Effector memory CD8-positive, alpha-beta T cell (primary cell): Measurements from ENCODE around the gene CCDC197.
A peak's percentile ranks its signal among the peaks of the same experiment; 100 is the strongest.

Experiments used
- ATAC-seq: fragments of 150-1000 bp; cut with Tn5 transposase; replicated peaks from 2 replicates; pipeline ENCODE4 v1.10.0; 2021; ENCODE audit warnings: mild to moderate bottlenecking, moderate library complexity
- DNase-seq, 3 experiments: peaks; one replicate each; pipeline ENCODE4 v3.0.0; 2021
- H3K27ac Mint-ChIP-seq, 2 donors: one replicate each; pipeline ENCODE4 v1.8.0; 2022; ENCODE audit warnings: mild to moderate bottlenecking in 2 of 2, mixed read lengths in 2 of 2, moderate library complexity in 2 of 2
- H3K27me3 Mint-ChIP-seq, 2 donors: one replicate each; pipeline ENCODE4 v1.8.0; 2022; ENCODE audit warnings: mixed read lengths in 2 of 2
- H3K36me3 Mint-ChIP-seq: one replicate; pipeline ENCODE4 v1.8.0; 2022; ENCODE audit warnings: mild to moderate bottlenecking, moderate library complexity, mixed read lengths; ENCODE audit not compliant: insufficient read depth
- H3K4me1 Mint-ChIP-seq, 2 donors: one replicate each; pipeline ENCODE4 v1.8.0; 2022; ENCODE audit warnings: low read depth in 2 of 2, mixed read lengths in 2 of 2
- H3K4me3 Mint-ChIP-seq, 2 donors: one replicate each; pipeline ENCODE4 v1.8.0; 2022; ENCODE audit warnings: mild to moderate bottlenecking in 2 of 2, mixed read lengths in 2 of 2, moderate library complexity in 2 of 2
- H3K9me3 Mint-ChIP-seq, 2 donors: one replicate each; pipeline ENCODE4 v1.8.0; 2022; ENCODE audit warnings: mixed read lengths in 2 of 2

Gene CCDC197

DNA sequence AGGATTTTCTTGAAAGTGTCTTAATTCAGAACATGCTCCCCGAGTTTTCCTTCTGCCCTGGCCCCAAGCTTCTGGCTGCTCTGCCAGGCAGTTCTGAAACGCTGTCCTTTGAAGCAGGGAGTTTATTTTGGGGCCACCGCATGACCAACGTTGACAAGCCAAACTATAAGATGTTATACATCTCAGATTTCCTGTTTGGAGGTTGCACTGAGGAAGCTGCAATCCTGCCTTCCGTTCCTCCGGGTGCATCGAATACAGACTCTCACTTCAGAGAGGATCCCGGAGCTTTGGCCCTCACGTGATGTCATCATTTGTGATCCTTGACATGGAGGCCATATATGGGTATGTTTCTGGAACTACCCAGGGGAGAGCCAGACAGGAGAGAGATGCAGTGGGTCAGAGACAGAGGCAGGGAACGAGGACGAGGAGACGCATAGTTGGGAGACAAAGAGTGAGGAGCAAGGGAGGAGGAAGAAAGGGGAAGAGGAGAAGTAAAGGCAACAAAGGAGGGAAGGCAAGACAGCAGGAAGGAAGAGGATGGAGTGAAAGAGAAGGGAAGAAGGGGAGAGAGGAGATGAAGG, 20.5 kb upstream of the CCDC197 start, which contains the start of gene ASB2:
Gene ASB2, minus strand, starts transcription at position 94 of the 581 bp plus-strand sequence. CDS start 12,031 bp downstream, outside the sequence.
- DNase-seq (no peak), ATAC-seq (no peak)
- peak within 1 kb of the TSS; percentile 23 to 48 for H3K4me3 Mint-ChIP-seq
- peaks cover 15% of the 10 kb centered on the region for H3K36me3 Mint-ChIP-seq
- peaks cover 40 to 47% of the 10 kb centered on the region in 2 donors for H3K4me1 Mint-ChIP-seq
- peak within 1 kb of the TSS in 1 of 2 donors; percentile 72 for H3K27ac Mint-ChIP-seq
- H3K9me3 Mint-ChIP-seq = peaks cover 0 to 4% of the 10 kb centered on the region in 2 donors
- H3K27me3 Mint-ChIP-seq = no peaks in the 10 kb centered on the region

DNA sequence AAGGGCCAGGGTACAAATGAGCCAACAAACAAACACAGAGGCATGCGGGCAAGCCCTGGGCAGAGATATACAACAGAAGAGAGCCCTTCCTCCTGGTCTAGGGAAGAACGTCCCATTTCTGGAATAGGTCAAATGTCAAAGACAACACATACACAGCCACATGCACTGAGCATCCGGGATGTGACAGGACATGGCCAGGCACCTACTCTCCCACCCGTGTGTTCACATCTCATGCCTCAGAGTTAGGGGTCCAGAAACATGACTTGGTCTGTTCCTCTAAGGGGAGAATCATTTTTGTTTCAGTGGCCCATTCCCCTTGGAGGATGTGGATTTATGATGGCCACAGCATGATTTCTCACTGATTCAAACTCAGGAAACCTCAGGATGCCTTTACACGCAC, 19.9 kb upstream of the CCDC197 start:
- Mint-ChIP-seq H3K27ac (peak overlapping the region in 1 of 2 donors; percentile 72), H3K27me3 (no peaks in the 10 kb centered on the region), H3K4me1 (peaks cover 38 to 42% of the 10 kb centered on the region in 2 donors), H3K36me3 (peaks cover 15% of the 10 kb centered on the region), H3K4me3 (peak overlapping the region; percentile 23 to 48), H3K9me3 (peaks cover 0 to 4% of the 10 kb centered on the region in 2 donors)
- ATAC-seq = no peak
- no peak for DNase-seq

DNA sequence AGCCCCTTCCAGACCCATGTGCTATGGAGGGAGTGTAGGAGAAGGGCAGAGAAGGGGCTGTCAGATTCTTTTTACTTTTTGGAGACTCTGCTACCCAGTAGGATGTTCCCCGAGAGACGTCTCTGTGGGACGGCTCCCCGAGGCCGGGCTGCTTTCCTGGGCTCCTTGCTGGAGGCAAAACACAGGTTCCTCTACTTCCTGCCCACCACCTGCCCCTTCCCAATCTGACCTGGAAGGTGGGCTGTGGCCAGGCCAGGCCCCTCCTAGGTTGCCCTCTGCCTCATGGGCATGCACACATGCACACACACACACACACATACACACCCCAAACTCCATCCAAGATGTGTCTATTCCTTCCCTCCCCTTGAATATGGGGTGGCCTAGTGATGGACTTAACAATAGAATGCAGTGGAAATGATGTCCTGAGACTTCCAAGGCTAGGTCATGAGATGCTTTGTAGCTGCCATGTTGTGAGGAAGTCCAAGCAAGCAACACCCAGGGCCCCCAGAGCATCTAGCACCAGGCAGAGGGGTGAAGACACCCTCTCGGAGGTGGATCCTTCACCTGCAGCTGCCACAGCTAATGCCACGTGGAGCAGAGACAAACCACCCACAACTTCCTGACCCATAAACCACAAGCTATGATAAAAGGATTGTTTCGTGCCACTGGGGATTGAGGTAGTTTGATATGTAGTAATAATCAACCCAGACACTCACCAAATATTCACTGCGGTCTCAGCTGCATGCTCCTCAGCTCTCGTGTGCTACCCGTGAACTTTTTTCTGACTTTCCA, 19.1 kb upstream of the CCDC197 start:
- DNase-seq (peak; percentile 52 to 61 (median 61)), ATAC-seq (peak; percentile 94)
- H3K27ac Mint-ChIP-seq = peak overlapping the region; percentile 72 to 79
- peak overlapping the region; percentile 40 to 48 for H3K4me3 Mint-ChIP-seq
- peaks cover 15% of the 10 kb centered on the region for H3K36me3 Mint-ChIP-seq
- peaks cover 0 to 4% of the 10 kb centered on the region in 2 donors for H3K9me3 Mint-ChIP-seq
- no peaks in the 10 kb centered on the region for H3K27me3 Mint-ChIP-seq
- peaks cover 40% of the 10 kb centered on the region in 2 donors for H3K4me1 Mint-ChIP-seq

DNA sequence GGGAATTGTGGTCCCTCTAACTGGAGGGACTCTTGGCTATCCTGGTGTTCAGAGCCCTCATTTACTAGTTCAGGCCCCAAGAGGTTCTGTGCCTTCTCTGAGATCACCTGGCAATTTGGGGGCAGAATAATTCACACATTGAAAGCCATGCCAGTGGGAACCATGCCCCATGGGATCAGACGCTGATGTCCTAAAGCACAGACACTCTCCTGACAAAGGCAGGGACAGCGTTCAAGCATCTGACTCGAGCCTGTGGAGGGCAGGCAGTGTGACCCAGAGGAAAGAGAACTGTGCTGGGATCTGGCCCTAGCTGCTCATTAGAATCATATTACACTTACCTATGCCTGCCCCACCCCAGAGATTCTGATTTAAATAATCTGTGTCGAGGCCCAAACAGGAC, 18.4 kb upstream of the CCDC197 start:
- H3K4me1 Mint-ChIP-seq = peaks cover 38 to 40% of the 10 kb centered on the region in 2 donors
- ATAC-seq = peak; percentile 3
- H3K9me3 Mint-ChIP-seq = peaks cover 0 to 4% of the 10 kb centered on the region in 2 donors
- peak overlapping the region; percentile 72 to 79 for H3K27ac Mint-ChIP-seq
- DNase-seq = no peak
- peak overlapping the region; percentile 40 to 48 for H3K4me3 Mint-ChIP-seq
- no peaks in the 10 kb centered on the region for H3K27me3 Mint-ChIP-seq
- peaks cover 15% of the 10 kb centered on the region for H3K36me3 Mint-ChIP-seq

DNA sequence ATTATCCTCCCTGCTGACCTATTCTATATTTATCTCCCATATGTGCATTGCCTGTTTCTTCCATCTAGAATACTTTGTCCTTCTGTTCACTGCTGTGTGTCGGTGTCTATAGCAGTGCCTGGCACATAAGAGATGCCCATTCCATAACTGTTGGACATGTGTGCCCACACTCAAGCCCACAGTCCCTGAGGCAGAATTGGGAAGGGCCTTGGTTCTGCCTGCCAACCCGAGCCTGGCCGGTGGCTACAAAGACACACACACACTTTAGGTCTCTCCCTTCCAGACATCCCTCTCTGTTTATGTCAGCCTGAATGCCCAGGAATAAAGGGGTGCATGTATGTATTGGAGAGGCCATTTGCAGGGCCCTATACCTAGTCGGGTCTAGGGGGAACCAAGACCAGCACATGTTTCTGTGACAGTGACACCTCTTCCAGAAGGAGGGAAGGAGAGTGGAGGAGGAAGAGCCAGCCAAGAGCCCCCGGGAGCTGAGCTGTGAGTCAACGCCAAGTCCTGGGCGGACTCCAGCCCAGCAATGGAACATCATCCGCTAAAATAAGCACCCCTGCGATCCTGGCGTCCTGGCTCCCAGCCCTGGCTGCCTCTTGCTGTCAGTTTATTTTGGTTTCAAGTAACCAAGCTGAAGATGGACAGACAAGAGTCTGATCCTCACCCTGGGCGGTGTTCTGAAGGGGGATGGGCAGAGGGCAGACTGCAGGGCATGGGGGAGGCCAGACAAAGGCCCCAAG, 16.5 kb upstream of the CCDC197 start:
- DNase-seq = no peak
- peaks cover 0 to 4% of the 10 kb centered on the region in 2 donors for H3K9me3 Mint-ChIP-seq
- H3K27ac Mint-ChIP-seq = no peak overlapping the region
- H3K4me1 Mint-ChIP-seq = peaks cover 37 to 39% of the 10 kb centered on the region in 2 donors
- no peak for ATAC-seq
- H3K27me3 Mint-ChIP-seq = peaks cover 0 to 8% of the 10 kb centered on the region in 2 donors
- peaks cover 19% of the 10 kb centered on the region for H3K36me3 Mint-ChIP-seq
- peak overlapping the region in 1 of 2 donors; percentile 33 for H3K4me3 Mint-ChIP-seq

DNA sequence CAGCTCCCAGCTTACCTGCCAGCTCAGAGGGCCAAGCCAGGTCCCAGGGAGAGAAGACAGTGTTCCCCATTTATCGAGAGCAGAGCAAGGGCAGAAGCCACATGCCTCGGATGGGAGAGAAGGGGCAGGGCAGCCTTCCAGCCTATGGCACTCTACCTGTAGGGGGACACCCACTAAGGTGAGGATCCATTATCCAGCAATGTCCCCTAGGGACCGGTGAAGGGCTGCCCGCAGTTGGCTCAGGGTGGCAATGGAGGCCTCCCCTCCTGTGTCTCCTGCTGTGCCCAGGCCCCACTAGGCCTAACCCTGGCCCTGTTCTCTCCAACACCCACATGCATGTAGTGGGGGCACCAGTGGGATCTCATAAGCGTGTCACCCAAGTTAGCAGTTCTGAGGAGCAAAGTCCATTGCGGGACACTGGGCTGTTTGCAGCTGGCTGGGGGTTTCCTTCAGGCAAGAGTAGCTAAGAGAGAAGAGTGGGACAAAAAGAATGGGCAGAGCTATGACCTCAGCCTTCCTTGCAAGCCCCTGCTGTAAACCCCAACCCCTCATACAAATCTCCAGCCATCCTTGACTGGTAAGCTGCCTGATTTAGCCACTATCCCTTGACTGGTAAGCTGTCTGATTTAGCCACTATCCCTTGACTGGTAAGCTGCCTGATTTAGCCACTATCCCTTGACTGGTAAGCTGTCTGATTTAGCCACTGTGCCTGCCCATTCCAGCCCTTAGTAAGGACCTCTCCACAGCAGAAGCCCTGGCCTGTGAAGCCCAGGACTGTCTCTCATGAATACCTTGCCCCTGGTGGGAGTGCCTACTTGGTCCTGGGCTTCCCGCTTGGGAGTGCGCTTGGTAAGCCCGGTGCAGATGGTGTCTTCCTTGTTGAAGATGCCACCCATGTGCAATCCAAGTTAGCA, 15.5 kb upstream of the CCDC197 start:
- H3K27me3 Mint-ChIP-seq = peaks cover 0 to 8% of the 10 kb centered on the region in 2 donors
- ATAC-seq = no peak
- H3K9me3 Mint-ChIP-seq = peaks cover 0 to 3% of the 10 kb centered on the region in 2 donors
- H3K27ac Mint-ChIP-seq = no peak overlapping the region
- H3K4me1 Mint-ChIP-seq = peaks cover 28 to 33% of the 10 kb centered on the region in 2 donors
- no peak overlapping the region for H3K4me3 Mint-ChIP-seq
- no peak for DNase-seq
- peaks cover 19% of the 10 kb centered on the region for H3K36me3 Mint-ChIP-seq

DNA sequence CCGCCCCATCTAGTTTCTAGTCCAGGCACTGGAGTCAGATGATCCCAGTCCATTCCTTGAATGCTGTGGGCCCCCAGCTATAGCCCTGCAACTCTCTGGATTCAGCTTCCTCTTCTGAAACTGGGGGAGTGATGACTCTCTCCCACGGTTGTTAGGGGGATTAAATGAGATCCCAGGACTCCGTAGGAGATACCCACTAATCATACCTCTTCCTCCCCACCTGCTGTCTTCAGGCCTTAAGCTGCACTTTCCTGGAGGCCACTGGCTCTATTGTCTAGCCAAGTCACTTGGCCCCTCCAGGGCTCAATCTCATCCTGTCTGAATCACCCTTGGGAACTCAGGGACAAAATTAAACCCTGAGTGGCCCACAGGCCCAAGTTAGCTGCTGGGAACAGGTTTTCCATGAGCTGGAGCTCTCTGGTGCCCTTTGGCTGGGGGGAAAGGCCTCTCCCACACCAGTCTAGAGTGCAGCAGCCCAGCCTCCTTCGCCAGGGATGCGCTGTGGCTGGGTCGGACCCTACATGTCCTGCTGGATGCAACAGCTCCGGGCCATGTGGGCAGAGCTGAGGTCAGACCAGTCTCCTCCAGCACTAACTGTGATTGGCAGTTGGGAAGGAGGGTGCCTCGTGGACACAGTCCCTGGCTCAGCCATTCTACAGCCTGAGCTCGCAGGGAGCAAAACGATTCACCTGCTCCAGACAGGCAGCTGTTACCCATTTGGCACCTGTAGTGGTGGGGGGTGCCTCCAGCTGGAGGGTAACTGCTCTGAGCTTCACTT, 14.7 kb upstream of the CCDC197 start:
- Mint-ChIP-seq H3K27me3 (peaks cover 0 to 8% of the 10 kb centered on the region in 2 donors), H3K27ac (no peak overlapping the region), H3K4me1 (peaks cover 19 to 26% of the 10 kb centered on the region in 2 donors), H3K9me3 (no peaks in the 10 kb centered on the region), H3K36me3 (peaks cover 19% of the 10 kb centered on the region), H3K4me3 (no peak overlapping the region)
- DNase-seq (no peak), ATAC-seq (no peak)

- Mint-ChIP-seq H3K4me3 (no peak overlapping the region), H3K27me3 (peaks cover 0 to 8% of the 10 kb centered on the region in 2 donors), H3K9me3 (no peaks in the 10 kb centered on the region), H3K4me1 (peaks cover 5 to 12% of the 10 kb centered on the region in 2 donors), H3K27ac (no peak overlapping the region), H3K36me3 (peaks cover 5% of the 10 kb centered on the region)
- DNase-seq (no peak), ATAC-seq (no peak)
These were observed 13.0 kb upstream of the CCDC197 start for GRCh38 chr14:93984070-93984469.

DNA sequence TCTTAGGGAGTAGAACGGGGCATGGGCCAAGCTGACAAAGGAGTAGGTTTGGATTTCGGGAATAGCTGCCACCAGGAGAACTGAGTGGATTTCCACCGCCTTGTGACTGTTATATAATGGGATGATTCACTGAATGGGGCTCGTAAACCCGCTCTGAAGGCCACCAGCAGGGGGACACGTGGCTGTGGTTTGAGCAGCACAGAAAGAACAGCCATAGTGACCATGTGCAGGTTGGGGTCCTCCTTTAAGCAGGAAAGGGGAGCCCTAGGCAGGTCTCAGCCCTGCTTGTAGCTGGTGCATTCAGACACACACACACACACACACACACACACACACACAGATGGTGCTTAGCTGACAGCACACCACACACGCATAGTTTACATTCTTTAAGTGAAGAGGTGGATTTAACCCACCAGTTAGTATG, 12.1 kb upstream of the CCDC197 start:
- Mint-ChIP-seq H3K4me3 (no peak overlapping the region), H3K9me3 (no peaks in the 10 kb centered on the region), H3K27ac (no peak overlapping the region), H3K36me3 (peaks cover 5% of the 10 kb centered on the region), H3K27me3 (peaks cover 0 to 8% of the 10 kb centered on the region in 2 donors), H3K4me1 (peaks cover 5 to 10% of the 10 kb centered on the region in 2 donors)
- DNase-seq (no peak), ATAC-seq (no peak)

DNA sequence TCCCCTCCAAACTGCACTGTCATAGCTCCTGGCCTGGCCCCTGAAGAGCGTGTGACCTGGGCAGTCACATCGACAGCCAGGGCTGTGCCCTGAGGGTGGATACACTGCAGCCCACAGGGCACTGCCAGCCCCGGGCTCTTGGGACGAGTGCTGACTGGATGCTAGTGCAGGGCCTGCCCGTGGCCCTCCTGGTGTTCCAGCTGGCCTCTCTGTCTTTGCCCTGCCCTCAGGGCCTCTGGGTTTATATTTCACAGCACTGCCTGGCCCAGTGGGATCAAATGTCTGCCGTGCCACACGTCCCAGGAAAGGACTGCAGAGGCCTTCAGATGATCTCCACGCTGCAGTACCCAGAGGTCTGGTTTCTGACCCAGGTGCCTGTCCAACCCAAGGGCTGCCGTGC, 10.1 kb upstream of the CCDC197 start:
- H3K9me3 Mint-ChIP-seq = no peaks in the 10 kb centered on the region
- ATAC-seq (no peak), DNase-seq (no peak)
- peaks cover 0 to 8% of the 10 kb centered on the region in 2 donors for H3K27me3 Mint-ChIP-seq
- H3K36me3 Mint-ChIP-seq = peaks cover 5% of the 10 kb centered on the region
- peaks cover 0 to 5% of the 10 kb centered on the region in 2 donors for H3K4me1 Mint-ChIP-seq
- H3K4me3 Mint-ChIP-seq = no peak overlapping the region
- no peak overlapping the region for H3K27ac Mint-ChIP-seq

- Mint-ChIP-seq H3K4me3 (no peak overlapping the region), H3K27me3 (peaks cover 0 to 8% of the 10 kb centered on the region in 2 donors), H3K36me3 (peaks cover 5% of the 10 kb centered on the region), H3K4me1 (peaks cover 0 to 4% of the 10 kb centered on the region in 2 donors), H3K27ac (no peak overlapping the region), H3K9me3 (no peaks in the 10 kb centered on the region)
- DNase-seq (no peak), ATAC-seq (no peak)
These were observed 9.7 kb upstream of the CCDC197 start for GRCh38 chr14:93987376-93987775.
